ENCODE measurements around the gene PLA2G2C.

GRCh38 chr1:20148571-20149500, 37.5 kb downstream of the PLA2G2C start:
- no peak for TF ChIP-seq EZH2 (IDR thresholded peaks at IDR 0.05; ENCODE audit: borderline replicate concordance, low read length)
- TF ChIP-seq CTCF (IDR thresholded peaks at IDR 0.05; ENCODE audit: low read length) = no peak
